ENCODE data around the gene CHIT1.
"Not testable (repeated sequence)": the region's sequence is repeated elsewhere in the genome, so short reads cannot be mapped to it uniquely, and the experiment has no call there.

CHIT1 gene

GRCh38 chr1:203264052-203264501 lies 34.6 kb upstream of the CHIT1 start:
- no peak for DNase-seq

- no peak for DNase-seq
These were observed 34.0 kb upstream of the CHIT1 start for GRCh38 chr1:203263496-203263895.

- DNase-seq, result not testable (repeated sequence)
These were observed 27.2 kb upstream of the CHIT1 start for GRCh38 chr1:203256636-203257035.

- not testable (repeated sequence) for DNase-seq
These were observed 25.3 kb upstream of the CHIT1 start for GRCh38 chr1:203254782-203255181.

GRCh38 chr1:203252678-203253077 lies 23.2 kb upstream of the CHIT1 start:
- no peak for DNase-seq

- DNase-seq, result no peak
These were observed 22.0 kb upstream of the CHIT1 start for GRCh38 chr1:203251466-203251865.

- DNase-seq, result no peak
These were observed 21.4 kb upstream of the CHIT1 start for GRCh38 chr1:203250911-203251310.

GRCh38 chr1:203244776-203245175 lies 15.3 kb upstream of the CHIT1 start:
- no peak for DNase-seq

- not testable (repeated sequence) for DNase-seq
These were observed 12.2 kb upstream of the CHIT1 start for GRCh38 chr1:203241708-203242107.

- DNase-seq, result no peak
These were observed 10.2 kb upstream of the CHIT1 start for GRCh38 chr1:203239526-203240305.

- DNase-seq, result no peak
These were observed 9.6 kb upstream of the CHIT1 start for GRCh38 chr1:203239081-203239480.

- no peak for DNase-seq
These were observed 9.1 kb upstream of the CHIT1 start for GRCh38 chr1:203238535-203238934.

GRCh38 chr1:203234901-203235300 lies 5.4 kb upstream of the CHIT1 start:
- DNase-seq, result not testable (repeated sequence)

GRCh38 chr1:203228670-203229069 lies 803 bp downstream of the CHIT1 start:
- no peak for DNase-seq

- DNase-seq, result no peak
These were observed 1.9 kb downstream of the CHIT1 start for GRCh38 chr1:203227371-203228083.

- DNase-seq, result no peak
These were observed 4.4 kb downstream of the CHIT1 start for GRCh38 chr1:203225071-203225470.

- no peak for DNase-seq
These were observed 6.3 kb downstream of the CHIT1 start for GRCh38 chr1:203223012-203223775.

GRCh38 chr1:203219934-203220333 lies 9.5 kb downstream of the CHIT1 start:
- DNase-seq, result no peak

GRCh38 chr1:203219171-203219570 lies 10.3 kb downstream of the CHIT1 start:
- no peak for DNase-seq

- no peak for DNase-seq
These were observed 11.8 kb downstream of the CHIT1 start for GRCh38 chr1:203217668-203218067.

- no peak for DNase-seq
These were observed 12.3 kb downstream of the CHIT1 start for GRCh38 chr1:203217139-203217655.

- DNase-seq, result peak; percentile 68
These were observed 13.0 kb downstream of the CHIT1 start for GRCh38 chr1:203216274-203217138.

Measured in NCI-H1092 (cell line).